Measurements from ENCODE around the gene ADGRL3. TPM values are rescaled to one million over a fixed set of nuclear protein-coding genes. Genes with fewer than 3 reads are reported as not detected.
A peak's percentile ranks its signal among the peaks of the same experiment; 100 is the strongest.

Gene ADGRL3
- total and polyA plus RNA-seq, 2 donors (not counting 1 experiment from before 2014, with no cell fraction given) = under 0.01 to 0.05 TPM

- Histone ChIP-seq H4K20me1 (ENCODE audit: control insufficient read depth, extremely low read depth, insufficient read depth, low read length) (no peaks in the 10 kb centered on the region), H3K9me3 (ENCODE audit: control insufficient read depth, insufficient read depth, low read depth, low read length) (no peaks in the 10 kb centered on the region), H3K79me2 (ENCODE audit: control insufficient read depth, insufficient read depth, low read length) (no peaks in the 10 kb centered on the region), H3K9ac (ENCODE audit: insufficient read depth, low read length) (no peak overlapping the region), H2AFZ (ENCODE audit: low read length) (no peak overlapping the region), H3K4me1 (ENCODE audit: control insufficient read depth, extremely low read depth, insufficient read depth, low read length) (no peaks in the 10 kb centered on the region), H3K27ac (ENCODE audit: insufficient read depth, low read length) (no peak overlapping the region), H3K4me2 (ENCODE audit: extremely low read depth, insufficient read depth, low read length) (no peak overlapping the region), H3K4me3 (replicated peaks in 1 of 4; ENCODE audit: control extremely low read depth in 1 of 4, insufficient read depth in 1 of 4, low read depth in 3 of 4, low read length in 4 of 4) (no peak overlapping the region), H3K36me3 (ENCODE audit: control insufficient read depth, insufficient read depth, low read length) (no peaks in the 10 kb centered on the region), H3K27me3 (ENCODE audit: control insufficient read depth, insufficient read depth, low read length) (no peaks in the 10 kb centered on the region)
- DNase-seq (ENCODE audit: low read depth in 2 of 2) = no peak
- TF ChIP-seq EZH2 (IDR thresholded peaks at IDR 0.05; ENCODE audit: low read length, missing control alignments) = no peak
- no peak for TF ChIP-seq CTCF (conservative IDR thresholded peaks at IDR 0.05 in 1 of 2, IDR thresholded peaks at IDR 0.05 in 1 of 2; ENCODE audit: low read depth in 1 of 2, low read length in 2 of 2)
Observed at GRCh38 chr4:61996943-61997342, 796.8 kb downstream of the ADGRL3 start.

GRCh38 chr4:61997831-61998230 is 797.7 kb downstream of the ADGRL3 start:
- no peaks in the 10 kb centered on the region for H4K20me1 ChIP-seq (ENCODE audit: control insufficient read depth, extremely low read depth, insufficient read depth, low read length)
- H3K36me3 ChIP-seq (ENCODE audit: control insufficient read depth, insufficient read depth, low read length) = no peaks in the 10 kb centered on the region
- no peak overlapping the region for H3K27ac ChIP-seq (ENCODE audit: insufficient read depth, low read length)
- no peaks in the 10 kb centered on the region for H3K4me1 ChIP-seq (ENCODE audit: control insufficient read depth, extremely low read depth, insufficient read depth, low read length)
- H3K9me3 ChIP-seq (ENCODE audit: control insufficient read depth, insufficient read depth, low read depth, low read length) = no peaks in the 10 kb centered on the region
- TF ChIP-seq CTCF (conservative IDR thresholded peaks at IDR 0.05 in 1 of 2, IDR thresholded peaks at IDR 0.05 in 1 of 2; ENCODE audit: low read depth in 1 of 2, low read length in 2 of 2) (no peak), EZH2 (IDR thresholded peaks at IDR 0.05; ENCODE audit: low read length, missing control alignments) (no peak)
- no peak overlapping the region for H2AFZ ChIP-seq (ENCODE audit: low read length)
- DNase-seq (ENCODE audit: low read depth in 2 of 2) = no peak
- H3K27me3 ChIP-seq (ENCODE audit: control insufficient read depth, insufficient read depth, low read length) = no peaks in the 10 kb centered on the region
- H3K79me2 ChIP-seq (ENCODE audit: control insufficient read depth, insufficient read depth, low read length) = no peaks in the 10 kb centered on the region
- H3K9ac ChIP-seq (ENCODE audit: insufficient read depth, low read length) = no peak overlapping the region
- H3K4me2 ChIP-seq (ENCODE audit: extremely low read depth, insufficient read depth, low read length) = no peak overlapping the region
- no peak overlapping the region for H3K4me3 ChIP-seq (replicated peaks in 1 of 4; ENCODE audit: control extremely low read depth in 1 of 4, insufficient read depth in 1 of 4, low read depth in 3 of 4, low read length in 4 of 4)

- Histone ChIP-seq H3K36me3 (ENCODE audit: control insufficient read depth, insufficient read depth, low read length) (no peaks in the 10 kb centered on the region), H3K27ac (ENCODE audit: insufficient read depth, low read length) (no peak overlapping the region), H3K9ac (ENCODE audit: insufficient read depth, low read length) (no peak overlapping the region), H3K4me2 (ENCODE audit: extremely low read depth, insufficient read depth, low read length) (no peak overlapping the region), H4K20me1 (ENCODE audit: control insufficient read depth, extremely low read depth, insufficient read depth, low read length) (no peaks in the 10 kb centered on the region), H2AFZ (ENCODE audit: low read length) (no peak overlapping the region), H3K79me2 (ENCODE audit: control insufficient read depth, insufficient read depth, low read length) (no peaks in the 10 kb centered on the region), H3K27me3 (ENCODE audit: control insufficient read depth, insufficient read depth, low read length) (no peaks in the 10 kb centered on the region), H3K9me3 (ENCODE audit: control insufficient read depth, insufficient read depth, low read depth, low read length) (no peaks in the 10 kb centered on the region), H3K4me1 (ENCODE audit: control insufficient read depth, extremely low read depth, insufficient read depth, low read length) (no peaks in the 10 kb centered on the region), H3K4me3 (replicated peaks in 1 of 4; ENCODE audit: control extremely low read depth in 1 of 4, insufficient read depth in 1 of 4, low read depth in 3 of 4, low read length in 4 of 4) (no peak overlapping the region)
- peak in 1 of 2 donors; percentile 3 for DNase-seq (ENCODE audit: low read depth in 2 of 2)
- no peak for TF ChIP-seq CTCF (conservative IDR thresholded peaks at IDR 0.05 in 1 of 2, IDR thresholded peaks at IDR 0.05 in 1 of 2; ENCODE audit: low read depth in 1 of 2, low read length in 2 of 2)
- no peak for TF ChIP-seq EZH2 (IDR thresholded peaks at IDR 0.05; ENCODE audit: low read length, missing control alignments)
Observed at GRCh38 chr4:62003695-62004094, 803.6 kb downstream of the ADGRL3 start.
